HL-60/S4 (cell line): ENCODE results near the gene CNOT11.
"Not testable (repeated sequence)": the region's sequence is repeated elsewhere in the genome, so short reads cannot be mapped to it uniquely, and the experiment has no call there.

Experiments used
- in situ Hi-C: fragments of 300-500 bp; cut with MboI; formaldehyde crosslinking; loops from 2 replicates; pipeline ENCODE4 v1.14.3; 2022; ENCODE audit warnings: low sequenced_read_pairs

CNOT11 gene

GRCh38 chr2:101252408-101253012 lies at the start of gene CNOT11:
Gene CNOT11 (plus strand): TSS chr2:101252886. CDS start chr2:101252965, 79 bp downstream.
- in situ Hi-C loops: no loop called here

DNA sequence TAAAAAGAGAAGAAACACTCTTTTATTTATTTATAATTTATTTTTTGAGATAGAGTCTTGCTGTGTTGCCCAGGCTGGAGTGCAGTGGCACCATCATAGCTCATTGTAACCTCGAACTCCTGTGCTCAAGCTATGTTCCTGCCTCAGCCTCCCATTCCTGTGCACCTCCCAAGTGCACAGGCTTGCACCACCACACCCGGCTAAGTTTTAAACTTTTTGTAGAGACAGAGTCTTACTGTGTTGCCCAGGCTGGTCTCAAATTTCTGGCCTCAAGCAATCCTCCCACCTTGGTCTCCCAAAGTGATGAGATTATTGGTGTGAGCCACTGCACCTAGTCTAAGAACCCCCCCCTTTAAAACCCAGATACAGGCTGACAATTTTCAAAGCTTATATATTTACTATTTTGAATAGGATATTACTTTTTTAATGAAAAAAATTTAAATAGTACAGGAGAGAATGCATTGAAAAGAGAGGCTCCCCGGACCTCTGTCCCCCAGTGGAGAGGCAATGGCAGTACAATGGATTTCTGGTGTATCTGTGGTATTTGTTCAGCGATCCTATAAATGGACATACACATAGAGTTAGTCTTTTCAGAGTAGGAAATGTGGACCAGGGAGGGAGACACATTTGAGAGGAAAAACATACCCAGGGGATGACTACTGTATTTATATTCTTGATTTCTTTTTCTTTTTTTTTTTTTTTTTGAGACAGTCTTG lies 48.1 kb upstream of the CNOT11 start:
- in situ Hi-C loops: loop anchor here (25.0 kb wide), 1 partner anchor 592 kb away; no protein-coding TSS in a partner anchor

DNA sequence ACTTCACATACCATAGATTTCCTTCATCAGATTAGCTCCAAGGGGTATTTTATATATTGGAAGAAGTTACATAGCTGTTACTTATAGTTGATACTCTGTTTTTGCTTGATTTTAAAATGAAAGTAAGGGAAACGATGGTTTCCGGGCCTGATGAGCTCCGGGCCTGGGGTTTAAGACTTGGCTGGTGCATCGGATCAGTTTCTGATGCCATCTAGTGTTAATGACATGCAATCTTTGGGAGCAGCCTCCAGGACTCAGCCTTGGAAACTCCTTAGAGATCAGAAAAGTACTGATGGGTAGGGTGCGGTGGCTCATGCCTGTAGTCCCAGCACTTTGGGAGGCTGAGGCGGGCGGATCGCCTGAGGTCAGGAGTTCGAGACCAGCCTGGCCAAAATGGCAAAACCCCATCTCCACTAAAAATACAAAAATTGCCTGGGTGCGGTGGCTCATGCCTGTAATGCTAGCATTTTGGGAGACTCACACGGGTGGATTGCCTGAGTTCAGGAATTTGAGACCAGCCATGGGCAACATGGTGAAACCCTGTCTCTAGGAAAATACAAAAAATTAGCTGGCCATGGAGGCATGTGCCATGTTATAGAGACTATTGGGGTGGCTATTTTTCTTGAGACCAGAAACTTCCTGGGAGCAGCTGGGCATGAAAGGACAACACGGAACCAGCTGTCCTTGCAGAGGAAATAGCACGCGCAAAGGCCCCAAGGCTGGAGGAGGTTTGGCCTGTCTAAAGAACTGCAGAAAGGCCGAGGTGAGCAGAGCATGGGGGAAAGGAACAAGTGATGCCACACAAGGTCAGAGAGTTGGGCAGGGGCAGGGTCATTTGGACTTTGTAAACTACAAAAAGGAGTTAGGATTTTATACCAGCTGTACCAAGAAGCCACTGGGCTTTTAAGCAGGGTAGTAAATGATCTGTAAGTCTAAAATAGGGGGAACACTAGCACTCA lies 46.9 kb upstream of the CNOT11 start:
- in situ Hi-C loops: loop anchor here (25.0 kb wide), 1 partner anchor 593 kb away; no protein-coding TSS in a partner anchor

DNA sequence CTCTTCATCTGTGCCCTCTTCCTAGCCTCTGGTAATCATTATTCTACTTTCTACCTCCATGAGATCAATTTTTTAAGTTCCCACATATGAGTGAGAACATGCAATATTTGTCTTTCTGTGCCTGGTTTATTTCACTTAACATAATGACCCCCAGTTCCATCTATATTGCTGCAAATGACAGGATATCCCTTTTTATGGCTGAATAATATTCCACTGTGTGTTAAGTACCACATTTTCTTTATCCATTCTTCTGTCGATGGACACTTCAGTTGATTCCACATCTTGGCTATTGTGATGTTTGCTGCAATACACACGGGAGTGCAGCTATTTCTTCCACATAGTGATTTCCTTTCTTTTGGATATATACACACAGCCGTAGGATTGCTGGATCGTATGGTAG lies 43.9 kb upstream of the CNOT11 start:
- in situ Hi-C loops: loop anchor here (25.0 kb wide), 1 partner anchor 597 kb away; no protein-coding TSS in a partner anchor

DNA sequence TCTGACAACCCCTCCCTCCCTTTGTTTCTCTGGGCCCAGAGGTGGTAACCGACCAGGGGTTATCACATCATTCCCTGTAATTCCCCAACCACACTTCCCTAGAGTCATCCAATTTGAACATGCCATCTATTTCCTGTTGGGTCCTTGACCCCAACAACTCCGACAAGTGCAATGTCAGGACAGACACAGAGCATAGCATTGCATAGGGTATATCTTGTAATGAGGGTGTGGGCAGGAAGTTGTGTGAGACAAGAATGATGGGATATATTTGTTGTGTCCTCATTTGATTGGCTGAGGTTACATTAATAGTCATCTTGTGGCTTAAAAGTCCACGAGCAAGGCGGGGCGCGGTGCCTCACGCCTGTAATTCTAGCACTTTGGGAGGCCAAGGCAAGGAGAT lies 33.4 kb upstream of the CNOT11 start:
- in situ Hi-C loops: loop anchor here (25.0 kb wide), 1 partner anchor 607 kb away; no protein-coding TSS in a partner anchor

- in situ Hi-C loops: loop anchor here (25.0 kb wide), 1 partner anchor 608 kb away; no protein-coding TSS in a partner anchor
These were observed 32.6 kb upstream of the CNOT11 start for GRCh38 chr2:101220091-101220490.

GRCh38 chr2:101223814-101224231 lies 28.9 kb upstream of the CNOT11 start:
- in situ Hi-C loops: loop anchor here (25.0 kb wide), 1 partner anchor 612 kb away; no protein-coding TSS in a partner anchor

GRCh38 chr2:101230541-101231001 lies 22.1 kb upstream of the CNOT11 start:
- in situ Hi-C loops: no loop called here

GRCh38 chr2:101231240-101231639 lies 21.4 kb upstream of the CNOT11 start:
- in situ Hi-C loops: no loop called here

GRCh38 chr2:101231937-101232730 lies 20.6 kb upstream of the CNOT11 start:
- in situ Hi-C loops: no loop called here

DNA sequence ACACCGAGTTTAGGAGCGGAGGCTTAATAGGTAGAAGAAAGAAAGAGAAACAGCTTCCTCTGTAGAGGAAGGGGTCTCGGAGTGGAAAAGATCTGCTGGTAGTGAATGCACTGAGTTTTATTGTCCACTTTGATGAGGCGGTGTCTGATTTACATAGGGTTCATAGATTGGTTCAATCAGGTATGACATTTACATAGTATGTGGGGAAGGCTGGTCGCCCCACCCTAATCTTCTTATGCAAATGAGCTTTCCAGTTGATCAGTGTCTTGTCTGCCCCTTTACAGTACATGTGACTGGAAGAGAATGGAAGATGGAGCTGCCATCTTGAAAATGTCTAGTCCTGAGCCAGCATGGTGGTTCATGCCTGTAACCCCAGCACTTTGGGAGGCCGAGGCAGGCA lies 19.9 kb upstream of the CNOT11 start:
- in situ Hi-C loops: no loop called here

- in situ Hi-C loops: no loop called here
These were observed 18.3 kb upstream of the CNOT11 start for GRCh38 chr2:101234169-101234938.

DNA sequence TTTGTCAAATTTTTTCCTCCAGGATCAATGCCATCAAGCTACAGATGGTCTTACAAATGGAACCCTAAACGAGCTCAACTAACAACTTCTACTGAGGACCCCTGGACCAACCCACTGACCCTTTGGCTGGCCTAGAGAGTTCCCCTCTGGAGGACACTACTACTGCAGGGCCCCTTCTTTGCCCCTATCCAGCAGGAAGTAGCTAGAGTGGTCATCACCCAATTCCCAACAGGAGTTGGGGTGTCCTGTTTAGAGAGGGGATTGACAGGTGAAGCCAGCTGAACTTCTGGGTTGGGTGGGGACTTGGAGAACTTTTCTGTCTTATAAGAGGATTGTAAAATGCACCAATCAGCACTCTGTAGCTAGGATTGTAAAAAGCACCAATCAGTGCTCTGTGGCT lies 16.7 kb upstream of the CNOT11 start:
- in situ Hi-C loops: not testable (repeated sequence)

DNA sequence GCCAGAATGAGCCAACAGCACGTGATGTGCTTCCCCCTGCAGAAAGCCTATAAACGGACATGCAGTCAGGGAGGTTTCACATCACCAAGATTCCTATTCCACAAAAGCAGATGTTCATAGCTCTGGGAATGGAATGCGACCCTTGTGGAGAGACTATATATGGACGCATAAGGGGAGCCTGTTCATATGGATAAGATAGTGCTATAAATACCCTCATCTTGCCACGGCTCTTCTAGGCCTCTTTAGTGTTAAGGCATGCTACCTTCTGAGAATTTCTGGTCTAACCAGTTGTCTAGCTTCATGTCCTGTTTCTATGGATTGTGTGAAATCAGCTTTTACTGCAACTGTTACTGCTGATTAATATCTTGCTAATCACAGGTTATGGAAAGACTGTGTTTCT lies 14.7 kb upstream of the CNOT11 start:
- in situ Hi-C loops: not testable (repeated sequence)

GRCh38 chr2:101238930-101239759 lies 13.5 kb upstream of the CNOT11 start:
- in situ Hi-C loops: no loop called here

- in situ Hi-C loops: not testable (repeated sequence)
These were observed 12.9 kb upstream of the CNOT11 start for GRCh38 chr2:101239760-101240118.

- in situ Hi-C loops: not testable (repeated sequence)
These were observed 12.0 kb upstream of the CNOT11 start for GRCh38 chr2:101240694-101241093.

DNA sequence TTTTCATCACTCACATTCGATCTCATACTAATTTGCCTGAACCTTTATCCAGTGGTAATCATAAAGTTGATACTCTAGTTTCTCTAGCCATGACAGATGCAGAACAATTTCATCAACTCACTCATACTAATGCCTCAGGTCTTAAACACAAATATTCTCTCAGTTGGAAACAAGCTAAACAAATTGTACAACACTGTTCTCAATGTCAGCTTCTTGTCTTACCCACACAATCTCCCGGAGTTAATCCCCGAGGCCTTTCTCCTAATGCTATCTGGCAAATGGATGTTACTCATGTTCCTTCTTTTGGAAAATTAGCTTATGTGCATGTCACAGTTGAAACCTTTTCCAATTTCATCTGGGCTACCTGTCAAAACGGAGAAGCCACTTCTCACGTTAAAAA lies 11.5 kb upstream of the CNOT11 start:
- in situ Hi-C loops: no loop called here

DNA sequence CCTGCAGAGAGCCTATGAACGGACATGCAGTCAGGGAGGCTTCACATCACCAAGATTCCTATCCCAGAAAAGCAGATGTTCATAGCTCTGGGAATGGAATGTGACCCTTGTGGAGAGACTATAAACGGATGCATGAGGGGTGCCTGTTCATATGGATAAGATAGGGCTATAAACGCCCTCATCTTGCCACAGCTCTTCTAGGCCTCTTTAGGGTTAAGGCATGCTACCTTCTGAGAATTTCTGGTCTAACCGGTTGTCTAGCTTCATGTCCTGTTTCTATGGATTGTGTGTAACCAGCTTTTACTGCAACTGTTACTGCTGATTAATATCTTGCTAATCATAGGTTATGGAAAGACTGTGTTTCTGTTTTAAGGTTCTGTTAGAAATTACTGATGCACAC lies 8.3 kb upstream of the CNOT11 start:
- in situ Hi-C loops: not testable (repeated sequence)
